ENCODE data around the gene NCAM2.

- TF ChIP-seq CTCF (conservative IDR thresholded peaks at IDR 0.05; ENCODE audit: low read length) (no peak), EZH2phosphoT487 (IDR thresholded peaks at IDR 0.05; ENCODE audit: borderline replicate concordance) (no peak)
These were observed 31.0 kb downstream of the NCAM2 start for GRCh38 chr21:21029164-21029563.

Measured in Loucy (cell line).